GM12874 (cell line): Measurements from ENCODE around the gene TAS2R40.

Experiments used
- TF ChIP-seq, protein P1 (sequence below): IDR thresholded peaks from 2 replicates; pipeline ENCODE4 v1.5.1; 2011; ENCODE audit warnings: low read depth, mild to moderate bottlenecking, control low read depth, low read length, moderate library complexity; ENCODE audit not compliant: insufficient read depth

TAS2R40 gene

DNA sequence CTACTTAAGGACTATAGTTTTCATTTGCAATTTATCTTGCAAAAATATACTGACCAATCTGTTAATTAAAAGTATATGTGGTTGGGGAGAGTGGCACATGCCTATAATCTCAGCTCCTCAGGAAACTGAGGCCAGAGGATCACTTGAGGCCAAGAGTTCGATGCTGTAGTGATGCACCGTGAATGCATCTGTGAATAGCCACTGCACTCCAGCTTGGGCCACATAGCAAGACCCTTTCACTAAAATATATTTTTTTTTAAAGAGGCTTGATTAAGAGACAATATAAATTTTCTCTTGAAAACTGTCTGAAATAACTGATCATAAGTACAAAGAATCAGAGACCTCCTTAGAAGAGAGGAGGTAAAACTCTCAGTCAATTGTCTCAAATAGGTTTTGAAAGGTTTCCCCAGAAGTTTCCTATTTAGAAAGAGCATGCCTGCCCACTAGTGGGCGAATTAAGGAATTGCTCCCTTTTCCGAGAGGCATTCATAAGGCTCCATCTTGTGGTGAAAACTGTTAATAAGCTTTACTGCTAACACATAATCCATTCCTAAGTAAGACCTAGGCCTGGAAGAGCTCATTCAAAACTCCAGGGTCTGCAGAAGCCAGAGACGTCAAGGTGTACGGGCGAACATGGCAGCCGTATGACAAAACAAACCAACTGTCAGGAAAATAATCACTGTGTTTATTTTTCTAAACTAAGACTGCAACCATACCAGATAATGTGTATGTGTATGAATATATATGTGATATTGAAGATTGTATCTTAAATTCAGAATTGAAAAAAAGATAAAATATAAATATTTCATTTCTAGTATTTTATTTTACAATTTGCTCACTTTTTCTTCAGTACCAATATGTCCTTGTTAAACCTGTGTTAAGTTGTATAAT is 6.8 kb upstream of the TAS2R40 start:
- TF ChIP-seq, protein P1, sequence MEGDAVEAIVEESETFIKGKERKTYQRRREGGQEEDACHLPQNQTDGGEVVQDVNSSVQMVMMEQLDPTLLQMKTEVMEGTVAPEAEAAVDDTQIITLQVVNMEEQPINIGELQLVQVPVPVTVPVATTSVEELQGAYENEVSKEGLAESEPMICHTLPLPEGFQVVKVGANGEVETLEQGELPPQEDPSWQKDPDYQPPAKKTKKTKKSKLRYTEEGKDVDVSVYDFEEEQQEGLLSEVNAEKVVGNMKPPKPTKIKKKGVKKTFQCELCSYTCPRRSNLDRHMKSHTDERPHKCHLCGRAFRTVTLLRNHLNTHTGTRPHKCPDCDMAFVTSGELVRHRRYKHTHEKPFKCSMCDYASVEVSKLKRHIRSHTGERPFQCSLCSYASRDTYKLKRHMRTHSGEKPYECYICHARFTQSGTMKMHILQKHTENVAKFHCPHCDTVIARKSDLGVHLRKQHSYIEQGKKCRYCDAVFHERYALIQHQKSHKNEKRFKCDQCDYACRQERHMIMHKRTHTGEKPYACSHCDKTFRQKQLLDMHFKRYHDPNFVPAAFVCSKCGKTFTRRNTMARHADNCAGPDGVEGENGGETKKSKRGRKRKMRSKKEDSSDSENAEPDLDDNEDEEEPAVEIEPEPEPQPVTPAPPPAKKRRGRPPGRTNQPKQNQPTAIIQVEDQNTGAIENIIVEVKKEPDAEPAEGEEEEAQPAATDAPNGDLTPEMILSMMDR, result peak; percentile 94

DNA sequence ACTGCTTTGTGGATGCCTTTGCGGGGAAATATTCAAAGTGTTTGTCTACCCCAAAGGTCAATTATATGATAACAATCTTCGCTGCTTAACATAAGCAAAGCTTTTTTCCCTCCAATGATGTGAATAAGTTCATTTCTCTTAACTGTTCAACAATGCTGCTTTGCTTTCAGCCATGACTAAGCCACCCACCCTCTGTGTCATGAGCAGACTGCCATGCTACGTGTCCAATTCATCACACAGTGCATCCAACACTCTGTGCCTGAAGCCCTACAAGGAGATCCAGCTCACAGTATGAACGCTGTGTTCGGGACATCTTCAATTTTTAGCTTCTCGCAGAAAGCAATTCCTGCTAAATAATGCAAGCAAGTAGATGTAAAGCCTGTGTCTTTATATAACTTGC is 5.7 kb upstream of the TAS2R40 start:
- TF ChIP-seq, protein P1, result no peak

DNA sequence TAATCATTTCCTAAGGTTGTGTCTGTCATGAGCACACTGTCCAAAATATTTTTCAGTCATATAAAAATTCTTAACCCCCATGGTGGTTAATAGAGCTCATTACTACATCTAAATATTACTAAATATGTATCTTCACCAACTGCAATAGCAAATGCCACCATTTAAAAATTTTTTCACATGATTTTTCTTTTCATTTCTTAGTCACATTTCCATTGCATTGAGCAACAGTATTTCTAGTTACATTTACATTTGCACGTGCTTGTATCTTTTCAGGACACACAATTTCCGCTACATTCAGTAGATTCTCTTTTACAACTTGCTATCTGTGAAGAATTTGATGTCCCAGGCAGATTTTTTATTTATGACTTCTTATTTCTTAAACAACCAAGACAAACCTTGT is 5.2 kb upstream of the TAS2R40 start:
- TF ChIP-seq, protein P1, result no peak

DNA sequence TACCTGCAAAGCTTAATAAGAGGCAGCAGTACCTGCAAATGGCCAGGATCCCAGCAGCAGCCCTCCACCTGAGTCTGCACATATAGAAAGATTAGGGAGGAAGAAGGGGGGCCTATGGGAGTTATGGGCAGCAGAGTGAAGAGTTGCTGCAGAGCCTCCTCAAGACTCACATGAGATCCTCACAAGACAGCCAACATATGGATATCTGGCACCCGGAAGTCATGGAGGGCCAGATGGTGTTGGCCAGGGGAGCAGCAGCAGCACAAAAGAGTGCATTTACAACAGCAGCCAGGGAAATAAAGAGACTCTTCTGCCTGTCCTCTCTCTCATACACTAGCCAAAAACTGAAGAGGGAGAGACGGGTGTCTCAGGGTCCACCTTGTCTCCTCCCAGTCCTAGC is 4.0 kb upstream of the TAS2R40 start:
- TF ChIP-seq, protein P1, result no peak

DNA sequence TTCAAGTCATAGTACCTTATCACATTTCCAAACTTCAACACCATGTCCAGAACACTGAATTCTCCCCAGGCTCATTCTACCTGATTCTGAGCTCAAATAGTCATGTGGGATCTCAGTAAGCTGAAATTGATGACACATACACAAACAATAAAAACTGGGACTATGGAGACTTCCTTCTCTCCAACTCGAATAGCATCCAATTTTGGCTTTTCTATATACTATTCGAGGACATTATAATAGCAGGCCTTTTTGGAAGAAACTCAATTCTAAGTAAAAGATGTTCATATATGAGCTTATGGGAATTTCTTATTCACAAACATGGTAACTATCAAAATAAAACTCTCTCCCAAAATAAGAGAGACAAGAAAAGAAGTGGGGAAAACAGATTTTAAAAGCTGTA is 551 bp upstream of the TAS2R40 start:
- TF ChIP-seq, protein P1, result no peak

DNA sequence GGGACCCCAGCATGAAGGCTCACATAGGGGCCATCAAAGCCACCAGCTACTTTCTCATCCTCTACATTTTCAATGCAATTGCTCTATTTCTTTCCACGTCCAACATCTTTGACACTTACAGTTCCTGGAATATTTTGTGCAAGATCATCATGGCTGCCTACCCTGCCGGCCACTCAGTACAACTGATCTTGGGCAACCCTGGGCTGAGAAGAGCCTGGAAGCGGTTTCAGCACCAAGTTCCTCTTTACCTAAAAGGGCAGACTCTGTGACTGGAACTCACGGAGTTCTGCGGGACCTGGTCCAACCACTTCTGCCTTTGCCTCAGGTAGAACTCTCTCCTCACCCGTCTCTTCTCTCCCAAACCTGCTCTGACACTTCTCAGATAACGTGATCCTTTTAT is 945 bp downstream of the TAS2R40 start:
- TF ChIP-seq, protein P1, result no peak

DNA sequence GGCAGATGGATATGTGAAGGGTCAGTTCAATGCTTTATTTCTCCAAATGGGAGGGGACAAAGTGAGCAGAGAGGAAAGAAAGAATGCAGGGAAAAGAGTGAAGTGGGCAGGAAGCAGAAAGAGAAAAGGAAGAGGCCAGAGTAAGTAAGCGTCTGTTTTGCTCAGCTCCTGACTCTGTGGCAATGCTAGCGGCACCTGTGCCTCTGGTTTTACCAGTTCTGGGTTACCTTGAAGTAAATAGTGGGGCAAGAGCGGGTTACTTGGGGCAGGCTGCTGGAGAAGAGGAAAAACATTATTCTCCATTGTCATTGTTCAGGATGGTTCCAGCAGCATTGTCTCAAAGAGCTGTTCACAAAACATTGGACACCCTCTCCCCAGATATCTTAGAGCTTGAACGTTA is 1.9 kb downstream of the TAS2R40 start:
- TF ChIP-seq, protein P1, result no peak
